Activated naive CD8-positive, alpha-beta T cell treated with anti-CD3 and anti-CD28 coated beads, Interleukin-2, amount 50 U/mL, for 16 hours (primary cell): ENCODE data around the gene STRADA.
A peak's percentile ranks its signal among the peaks of the same experiment; 100 is the strongest.

Experiments
- DNase-seq: peaks from one replicate; pipeline ENCODE4 v3.0.0-alpha.2; 2020; ENCODE audit warnings: low read depth, low spot score

Gene STRADA

GRCh38 chr17:63701868-63702720 lies 39.5 kb downstream of the STRADA start:
- peak; percentile 49 for DNase-seq

- no peak for DNase-seq
Observed at GRCh38 chr17:63701456-63701820, 40.2 kb downstream of the STRADA start.

GRCh38 chr17:63700528-63701455 lies 40.8 kb downstream of the STRADA start:
- peak; percentile 27 for DNase-seq

GRCh38 chr17:63699638-63700527 lies 41.7 kb downstream of the STRADA start, which contains the start of gene LIMD2:
Gene LIMD2, minus strand, starts transcription at chr17:63700125. Its CDS starts 827 bp downstream, at chr17:63699298.
- DNase-seq, result peak; percentile 77

GRCh38 chr17:63698886-63699637 lies 42.5 kb downstream of the STRADA start:
- peak; percentile 76 for DNase-seq

GRCh38 chr17:63698381-63698885 lies 43.2 kb downstream of the STRADA start:
- DNase-seq, result no peak

GRCh38 chr17:63697341-63698286 lies 44.0 kb downstream of the STRADA start:
- peak; percentile 34 for DNase-seq

GRCh38 chr17:63696381-63696961 lies 45.1 kb downstream of the STRADA start:
- DNase-seq, result no peak

GRCh38 chr17:63695889-63696288 lies 45.7 kb downstream of the STRADA start:
- no peak for DNase-seq

GRCh38 chr17:63694950-63695773 lies 46.4 kb downstream of the STRADA start:
- DNase-seq, result no peak

GRCh38 chr17:63694229-63694949 lies 47.2 kb downstream of the STRADA start:
- DNase-seq, result no peak

GRCh38 chr17:63693411-63694113 lies 48.0 kb downstream of the STRADA start:
- no peak for DNase-seq

- no peak for DNase-seq
Observed at GRCh38 chr17:63692195-63692816, 49.3 kb downstream of the STRADA start.

GRCh38 chr17:63689479-63689878 lies 52.1 kb downstream of the STRADA start:
- DNase-seq, result no peak

- no peak for DNase-seq
Observed at GRCh38 chr17:63688396-63689020, 53.1 kb downstream of the STRADA start.
